Kidney capillary endothelial cell (primary cell): ENCODE measurements around the gene GATA2.

Experiments used
- DNase-seq: peaks from one replicate; pipeline ENCODE4 v3.0.0-alpha.2; 2018; ENCODE audit warnings: low spot score

The GATA2 gene

GRCh38 chr3:128432971-128433836 lies 59.8 kb downstream of the GATA2 start:
- no peak for DNase-seq

- DNase-seq: no peak
Measured at GRCh38 chr3:128432301-128432970, 60.6 kb downstream of the GATA2 start.

GRCh38 chr3:128431803-128432300 lies 61.1 kb downstream of the GATA2 start:
- no peak for DNase-seq

GRCh38 chr3:128430731-128431130 lies 62.3 kb downstream of the GATA2 start:
- DNase-seq: no peak

- no peak for DNase-seq
Measured at GRCh38 chr3:128430301-128430700, 62.7 kb downstream of the GATA2 start.

GRCh38 chr3:128429751-128430150 lies 63.2 kb downstream of the GATA2 start:
- DNase-seq: no peak
